Measurements from ENCODE around the gene ZNF669. TPM values are rescaled to one million over a fixed set of nuclear protein-coding genes. Genes with fewer than 3 reads are reported as not detected.

The ZNF669 gene
- total and polyA plus RNA-seq, 7 donors = 1.3 to 3.7 (median 2.7) TPM

DNA sequence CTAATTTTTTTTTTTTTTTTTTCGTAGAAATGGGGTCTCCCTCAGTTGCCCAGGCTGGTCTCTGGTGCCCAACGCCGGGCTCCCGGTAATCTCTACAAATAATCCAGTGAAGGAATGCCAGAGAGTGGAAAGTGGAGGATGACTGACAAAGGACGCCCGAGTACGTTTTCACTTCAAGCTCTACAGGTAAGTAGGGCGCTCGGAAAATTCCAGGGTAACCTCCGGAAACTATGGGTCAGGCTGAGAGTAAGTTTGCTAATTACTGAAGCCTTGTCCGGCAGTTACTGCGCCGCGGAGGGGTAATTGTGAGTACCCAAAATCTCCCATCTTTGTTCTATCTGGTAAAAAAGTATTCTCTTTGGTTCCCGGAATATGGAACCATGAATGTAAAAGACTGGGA, 1.8 kb upstream of the ZNF669 start:
- H3K36me3 ChIP-seq (ENCODE audit: insufficient read depth in 1 of 2, low read depth in 1 of 2) = peaks cover 5 to 13% of the 10 kb centered on the region in 2 donors
- 92 to 94% (median 92%) methylated on average over 15 of the region's 15 CpGs for WGBS, 3 donors
- no peak overlapping the region for H3K4me3 ChIP-seq
- H3K27me3 ChIP-seq (ENCODE audit: insufficient read depth in 3 of 3, low read length in 2 of 3) = no peaks in the 10 kb centered on the region
- H3K27ac ChIP-seq = no peak overlapping the region
- intact Hi-C loops (cut with DNase I) = loop anchor here (5.0 to 10.0 kb wide), 4 partner anchors 59 to 229 kb away; partner anchors contain the start of genes AHCTF1 (in 1 of the 2) and ZNF496 (in 1 of the 2)
- H3K4me1 ChIP-seq = peaks cover 5% of the 10 kb centered on the region
- peaks cover 11% of the 10 kb centered on the region for H3K9me3 ChIP-seq
- TF ChIP-seq, protein P1, sequence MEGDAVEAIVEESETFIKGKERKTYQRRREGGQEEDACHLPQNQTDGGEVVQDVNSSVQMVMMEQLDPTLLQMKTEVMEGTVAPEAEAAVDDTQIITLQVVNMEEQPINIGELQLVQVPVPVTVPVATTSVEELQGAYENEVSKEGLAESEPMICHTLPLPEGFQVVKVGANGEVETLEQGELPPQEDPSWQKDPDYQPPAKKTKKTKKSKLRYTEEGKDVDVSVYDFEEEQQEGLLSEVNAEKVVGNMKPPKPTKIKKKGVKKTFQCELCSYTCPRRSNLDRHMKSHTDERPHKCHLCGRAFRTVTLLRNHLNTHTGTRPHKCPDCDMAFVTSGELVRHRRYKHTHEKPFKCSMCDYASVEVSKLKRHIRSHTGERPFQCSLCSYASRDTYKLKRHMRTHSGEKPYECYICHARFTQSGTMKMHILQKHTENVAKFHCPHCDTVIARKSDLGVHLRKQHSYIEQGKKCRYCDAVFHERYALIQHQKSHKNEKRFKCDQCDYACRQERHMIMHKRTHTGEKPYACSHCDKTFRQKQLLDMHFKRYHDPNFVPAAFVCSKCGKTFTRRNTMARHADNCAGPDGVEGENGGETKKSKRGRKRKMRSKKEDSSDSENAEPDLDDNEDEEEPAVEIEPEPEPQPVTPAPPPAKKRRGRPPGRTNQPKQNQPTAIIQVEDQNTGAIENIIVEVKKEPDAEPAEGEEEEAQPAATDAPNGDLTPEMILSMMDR (IDR thresholded peaks at IDR 0.05) = no peak
- DNase-seq (no peak), ATAC-seq (no peak)

DNA sequence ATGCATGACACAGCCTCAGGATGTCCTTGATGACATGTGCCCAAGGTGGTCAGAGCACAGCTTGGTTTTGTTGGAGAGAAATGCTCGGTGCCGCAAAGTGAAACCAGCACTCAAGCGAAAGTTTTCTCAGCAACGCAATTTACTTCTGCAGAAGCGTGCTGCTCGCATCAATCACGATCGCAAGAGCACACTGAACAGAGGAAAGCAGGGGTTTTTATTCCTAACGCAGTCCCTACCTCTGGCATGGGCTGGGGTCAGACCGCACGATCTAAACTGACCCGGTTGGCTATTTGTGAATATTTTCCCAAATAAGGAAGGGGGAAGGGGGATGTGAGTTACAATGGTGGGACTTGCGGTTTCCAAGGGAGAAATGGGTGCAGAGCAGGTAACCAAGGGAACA, 809 bp upstream of the ZNF669 start:
- H3K4me1 ChIP-seq = peaks cover 5% of the 10 kb centered on the region
- peaks cover 11 to 23% of the 10 kb centered on the region in 2 donors for H3K36me3 ChIP-seq (ENCODE audit: insufficient read depth in 1 of 2, low read depth in 1 of 2)
- TF ChIP-seq, protein P1 (IDR thresholded peaks at IDR 0.05) = no peak
- H3K27me3 ChIP-seq (ENCODE audit: insufficient read depth in 3 of 3, low read length in 2 of 3) = no peaks in the 10 kb centered on the region
- H3K4me3 ChIP-seq = peak overlapping the region; percentile 83
- WGBS, 3 donors = 67 to 82% (median 76%) methylated on average over 13 of the region's 13 CpGs
- intact Hi-C loops (cut with DNase I) = loop anchor here (5.0 to 10.0 kb wide), 4 partner anchors 60 to 230 kb away; partner anchors contain the start of genes AHCTF1 (in 1 of the 2) and ZNF496 (in 1 of the 2)
- no peak overlapping the region for H3K27ac ChIP-seq
- no peak for DNase-seq
- peak in 1 of 4 donors; percentile 3 for ATAC-seq
- peaks cover 20% of the 10 kb centered on the region for H3K9me3 ChIP-seq

DNA sequence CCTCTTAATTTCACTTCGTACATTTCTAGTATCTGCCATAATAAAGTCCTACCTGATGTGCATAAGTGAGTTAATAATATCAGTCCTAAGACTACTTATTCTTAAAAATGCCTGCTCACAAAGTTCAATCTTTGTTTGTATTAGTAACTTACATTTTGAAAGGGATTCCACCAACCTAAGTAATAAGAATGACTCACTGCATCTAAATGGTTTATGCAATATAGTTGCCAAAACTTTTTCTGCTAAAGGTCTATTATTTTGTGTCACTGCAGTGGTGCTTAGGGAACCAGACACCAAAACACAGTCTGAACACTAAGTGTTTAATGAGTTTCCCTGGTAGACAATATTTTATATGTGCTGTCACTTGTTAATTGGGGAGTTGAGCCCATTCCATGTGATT, 1.8 kb downstream of the ZNF669 start:
- ATAC-seq = no peak
- TF ChIP-seq, protein P1 (IDR thresholded peaks at IDR 0.05) = no peak
- intact Hi-C loops (cut with DNase I) = loop anchor here (10.0 kb wide), 3 partner anchors 62 to 232 kb away; partner anchors contain the start of genes AHCTF1 (in 1 of the 2) and ZNF496 (in 1 of the 2)
- WGBS, 3 donors = 96 to 97% (median 97%) methylated on average over 1 of the region's 1 CpG
- no peaks in the 10 kb centered on the region for H3K27me3 ChIP-seq (ENCODE audit: insufficient read depth in 3 of 3, low read length in 2 of 3)
- H3K9me3 ChIP-seq = peaks cover 34% of the 10 kb centered on the region
- H3K27ac ChIP-seq = no peak overlapping the region
- no peak for DNase-seq
- H3K36me3 ChIP-seq (ENCODE audit: insufficient read depth in 1 of 2, low read depth in 1 of 2) = peaks cover 11 to 42% of the 10 kb centered on the region in 2 donors
- H3K4me3 ChIP-seq = peak overlapping the region; percentile 83
- H3K4me1 ChIP-seq = peaks cover 5% of the 10 kb centered on the region

DNA sequence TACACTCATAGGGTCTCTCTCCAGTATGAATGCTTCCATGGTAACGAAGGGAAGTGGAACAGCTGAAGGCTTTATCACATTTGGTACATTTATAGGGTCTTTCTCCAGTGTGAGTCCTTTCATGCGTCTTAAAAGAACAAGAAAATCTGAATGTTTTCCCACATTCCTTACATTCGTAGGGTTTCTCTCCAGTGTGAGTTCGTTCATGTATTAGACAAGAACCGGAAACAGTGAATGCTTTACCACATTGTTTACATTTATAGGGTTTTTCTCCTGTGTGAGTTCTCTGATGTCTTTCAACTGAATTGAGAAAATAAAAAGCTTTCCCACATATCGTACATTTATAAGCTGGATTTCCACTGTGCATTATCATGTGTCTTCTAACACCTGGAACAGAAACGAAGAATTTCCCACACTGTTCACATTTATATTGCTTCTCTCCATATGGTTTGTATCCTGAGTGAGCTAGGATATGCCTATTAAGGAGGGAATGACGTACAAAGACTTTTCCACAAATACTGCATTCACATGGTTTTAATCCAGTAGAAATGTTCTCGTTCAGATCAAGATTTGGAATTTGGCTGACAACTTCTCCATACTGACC, 3.4 kb downstream of the ZNF669 start:
- TF ChIP-seq, protein P1 (IDR thresholded peaks at IDR 0.05) = no peak
- Histone ChIP-seq H3K9me3 (peaks cover 34% of the 10 kb centered on the region), H3K36me3 (ENCODE audit: insufficient read depth in 1 of 2, low read depth in 1 of 2) (peaks cover 11 to 47% of the 10 kb centered on the region in 2 donors), H3K27me3 (ENCODE audit: insufficient read depth in 3 of 3, low read length in 2 of 3) (no peaks in the 10 kb centered on the region), H3K27ac (no peak overlapping the region), H3K4me1 (peaks cover 5% of the 10 kb centered on the region), H3K4me3 (no peak overlapping the region)
- intact Hi-C loops (cut with DNase I) = loop anchor here (10.0 kb wide), 3 partner anchors 64 to 234 kb away; partner anchors contain the start of genes AHCTF1 (in 1 of the 2) and ZNF496 (in 1 of the 2)
- ATAC-seq (no peak), DNase-seq (no peak)
- WGBS, 3 donors = 73 to 77% (median 77%) methylated on average over 9 of the region's 9 CpGs
